OCI-LY3 (cell line): Measurements from ENCODE around the gene PLCB1.

Experiments used
- CTCF ChIP-seq: fragments of 200-600, 300-600 bp; sonication (generic); IDR thresholded peaks from 2 replicates; pipeline ENCODE4 v1.5.1; 2014; ENCODE audit warnings: antibody characterized with exemption, low read length, low read depth
- EZH2phosphoT487 ChIP-seq: fragments of 200-600 bp; shearing (Covaris generic); IDR thresholded peaks from 2 replicates; pipeline ENCODE4 v1.6.1; 2018; ENCODE audit warnings: antibody characterized with exemption, mixed run types, low read depth

GRCh38 chr20:8855315-8855714 is 723.2 kb downstream of the PLCB1 start:
- TF ChIP-seq EZH2phosphoT487 = no peak
- no peak for TF ChIP-seq CTCF
